Cerebellar cortex (tissue), 1 donor: Measurements from ENCODE around the gene ARHGAP25.

ENCODE experiments used
- DNase-seq: peaks from one replicate; pipeline ENCODE4 v3.0.0-alpha.2; 2015; ENCODE audit warnings: low spot score

Gene ARHGAP25

DNA sequence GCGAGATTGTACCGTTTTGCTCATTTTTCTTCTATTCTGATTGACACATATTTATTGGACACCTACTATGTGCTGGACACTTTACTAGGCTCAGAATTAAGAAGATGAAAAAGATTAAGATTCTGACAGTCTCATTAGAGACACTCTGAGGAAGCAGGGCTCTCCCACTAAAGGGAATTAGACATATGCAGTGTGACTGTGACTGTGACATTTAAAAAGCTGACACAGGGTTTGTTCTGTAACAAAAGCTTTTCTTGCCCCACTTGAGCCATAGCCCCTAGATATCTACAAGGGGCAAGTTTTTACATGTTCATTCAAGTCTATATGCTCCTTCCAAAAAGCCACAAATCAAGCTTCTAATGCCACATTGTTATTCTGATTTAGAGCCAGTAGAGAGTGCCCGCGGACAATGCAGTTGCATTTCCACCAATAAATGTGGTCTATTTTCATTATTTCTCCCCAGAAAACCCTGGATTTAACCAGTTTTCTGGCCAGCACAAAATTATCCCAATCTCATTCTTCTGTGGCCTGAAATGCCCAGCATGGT lies 9.8 kb downstream of the ARHGAP25 start:
- DNase-seq: no peak

DNA sequence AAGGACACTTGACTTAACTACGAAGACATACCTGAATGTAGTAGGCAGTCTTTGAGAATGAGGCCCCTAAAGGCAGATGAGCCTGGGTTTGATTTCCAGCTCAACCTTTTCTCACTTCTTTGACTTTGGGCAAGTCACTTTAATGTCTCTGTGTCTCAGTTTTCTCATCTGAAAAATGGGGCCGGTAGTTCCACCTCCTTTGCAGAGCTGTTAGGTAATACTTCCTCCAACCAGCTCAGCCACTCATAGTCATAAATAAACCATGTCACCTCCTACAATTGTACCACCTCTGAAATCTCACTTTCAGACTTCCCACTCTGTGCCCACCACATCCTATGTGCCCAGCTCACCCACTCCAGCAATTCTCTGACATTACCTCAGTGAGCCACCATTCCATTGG lies 10.4 kb downstream of the ARHGAP25 start:
- DNase-seq: no peak

DNA sequence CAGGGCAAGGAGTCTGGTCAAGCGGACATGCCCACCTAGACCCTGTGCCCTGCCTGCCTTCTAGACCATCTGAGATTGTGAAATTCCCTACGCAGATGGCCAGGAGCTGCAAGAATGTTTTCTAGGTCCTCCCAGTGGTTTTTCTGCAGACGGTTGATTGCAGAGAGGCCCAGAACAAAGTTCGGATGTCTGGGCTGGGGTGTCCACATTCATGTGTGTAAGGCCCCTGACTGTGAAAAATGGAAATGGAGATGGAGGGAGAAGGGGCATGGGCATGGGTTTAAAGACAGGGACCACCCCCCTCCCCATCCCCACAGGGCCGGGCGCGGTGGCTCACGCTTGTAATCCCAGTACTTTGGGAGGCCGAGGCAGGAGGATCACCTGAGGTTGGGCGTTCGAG lies 11.8 kb downstream of the ARHGAP25 start:
- no peak for DNase-seq

DNA sequence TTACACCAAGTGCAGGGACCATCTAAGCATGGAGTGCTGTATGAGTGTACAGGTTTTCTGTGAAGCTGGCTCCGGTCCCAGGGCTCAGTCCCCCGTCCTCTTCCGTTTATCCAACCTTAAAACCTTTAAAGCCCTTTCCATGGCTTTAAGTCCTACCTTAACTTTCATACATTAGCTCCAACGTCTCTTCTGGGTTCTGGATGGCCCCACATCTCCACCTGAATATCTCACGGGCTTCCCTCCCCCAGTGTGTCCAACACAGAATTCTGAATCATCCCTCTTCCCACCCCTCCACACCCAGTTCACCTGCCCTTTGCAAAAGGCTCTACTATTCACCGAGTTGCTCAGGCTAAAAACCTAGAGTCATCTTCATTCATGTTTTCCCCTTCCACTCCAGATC lies 12.8 kb downstream of the ARHGAP25 start:
- no peak for DNase-seq

DNA sequence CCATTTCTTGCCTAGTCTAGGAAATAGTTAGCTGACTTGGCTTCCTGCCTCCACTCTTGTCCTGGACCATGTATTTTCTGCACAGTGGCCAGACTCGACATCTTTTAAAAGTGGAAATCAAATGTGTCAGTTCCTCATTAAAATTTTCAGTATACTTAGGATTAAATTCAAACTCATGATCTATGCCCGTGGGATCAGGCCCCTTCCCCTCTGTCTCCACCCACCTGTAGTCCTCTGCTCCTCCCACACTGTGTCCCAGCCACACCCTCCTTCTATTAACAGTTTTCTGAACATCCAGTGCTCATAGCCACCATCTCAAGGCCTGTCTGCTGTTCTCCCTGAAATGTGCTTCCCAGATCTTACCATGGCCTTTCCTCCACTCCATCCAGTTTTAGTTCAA lies 13.3 kb downstream of the ARHGAP25 start:
- DNase-seq: no peak

DNA sequence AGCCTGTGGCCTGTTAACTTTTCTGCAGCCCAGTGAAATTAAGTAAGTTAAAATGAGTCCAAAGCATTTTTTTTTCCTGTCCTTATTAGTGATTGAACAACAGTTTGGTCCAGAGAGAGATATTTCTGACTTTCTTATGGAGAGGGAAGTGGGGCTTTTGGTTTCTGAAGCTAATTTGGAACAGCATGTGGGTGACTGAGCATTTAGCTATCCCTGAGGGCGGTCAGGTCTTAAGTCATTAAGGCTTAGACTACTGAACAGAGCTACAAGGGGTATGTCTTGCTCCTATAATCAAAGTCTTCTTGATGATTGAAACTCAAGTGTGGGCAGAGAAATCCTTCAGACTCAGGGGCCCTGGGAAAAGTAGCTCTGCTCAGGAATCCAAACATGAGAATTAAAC lies 14.0 kb downstream of the ARHGAP25 start:
- no peak for DNase-seq

DNA sequence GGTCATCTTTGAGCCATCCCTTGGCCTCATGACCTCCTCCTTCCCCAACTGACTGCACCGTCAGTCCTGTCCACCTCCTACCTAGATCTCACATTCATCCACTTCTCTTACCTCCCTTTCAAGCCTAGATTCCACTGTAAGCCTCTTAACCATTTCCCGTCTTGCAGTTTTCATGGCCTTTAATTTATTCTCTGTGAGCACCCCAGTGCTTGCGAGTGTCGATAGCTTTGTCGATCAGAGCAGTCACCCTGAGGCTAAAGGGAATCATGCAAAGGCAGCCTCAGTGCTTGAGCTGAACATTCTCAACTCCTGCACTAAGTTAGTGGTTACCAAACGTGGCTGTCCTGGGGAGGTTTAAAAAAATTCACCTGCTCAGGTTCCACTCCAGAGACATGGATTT lies 14.7 kb downstream of the ARHGAP25 start:
- no peak for DNase-seq

DNA sequence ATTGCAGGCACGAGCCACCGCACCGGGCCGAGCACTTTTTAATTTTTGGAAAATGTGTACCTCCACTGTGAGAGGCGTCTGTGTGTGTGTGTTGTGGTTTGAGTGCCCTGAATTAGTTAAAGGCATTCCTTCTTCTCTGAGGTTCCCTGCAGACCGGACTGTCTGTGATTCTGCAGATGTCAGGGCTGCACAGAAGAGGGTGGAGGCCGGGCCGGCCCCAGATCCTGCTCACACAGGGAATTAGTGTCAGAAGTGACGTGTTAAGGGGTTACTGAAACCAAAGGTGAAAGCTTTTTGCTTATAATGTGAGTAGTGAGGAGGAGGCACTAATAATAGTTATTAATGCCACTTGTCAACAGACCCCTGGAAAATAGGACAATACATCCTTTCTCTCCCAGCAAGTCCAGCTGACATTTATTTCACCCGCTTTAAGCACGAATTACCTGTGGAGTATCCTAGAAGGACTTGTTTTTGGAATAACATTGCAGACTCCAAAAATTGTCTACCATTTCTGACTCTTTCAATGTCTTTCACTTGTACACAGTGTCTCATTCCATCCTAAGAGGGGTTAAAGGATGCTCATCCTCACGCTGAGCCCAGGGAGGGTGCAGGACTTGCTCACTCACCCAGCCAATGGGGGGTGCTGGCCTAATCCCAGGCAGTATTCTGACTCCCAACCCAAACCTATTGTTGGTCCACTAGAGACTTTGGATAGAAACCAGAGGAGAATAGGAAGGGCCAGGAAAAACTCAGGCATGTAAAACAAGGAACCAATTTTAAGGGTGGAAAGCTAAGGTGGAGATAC lies 16.2 kb downstream of the ARHGAP25 start:
- no peak for DNase-seq

DNA sequence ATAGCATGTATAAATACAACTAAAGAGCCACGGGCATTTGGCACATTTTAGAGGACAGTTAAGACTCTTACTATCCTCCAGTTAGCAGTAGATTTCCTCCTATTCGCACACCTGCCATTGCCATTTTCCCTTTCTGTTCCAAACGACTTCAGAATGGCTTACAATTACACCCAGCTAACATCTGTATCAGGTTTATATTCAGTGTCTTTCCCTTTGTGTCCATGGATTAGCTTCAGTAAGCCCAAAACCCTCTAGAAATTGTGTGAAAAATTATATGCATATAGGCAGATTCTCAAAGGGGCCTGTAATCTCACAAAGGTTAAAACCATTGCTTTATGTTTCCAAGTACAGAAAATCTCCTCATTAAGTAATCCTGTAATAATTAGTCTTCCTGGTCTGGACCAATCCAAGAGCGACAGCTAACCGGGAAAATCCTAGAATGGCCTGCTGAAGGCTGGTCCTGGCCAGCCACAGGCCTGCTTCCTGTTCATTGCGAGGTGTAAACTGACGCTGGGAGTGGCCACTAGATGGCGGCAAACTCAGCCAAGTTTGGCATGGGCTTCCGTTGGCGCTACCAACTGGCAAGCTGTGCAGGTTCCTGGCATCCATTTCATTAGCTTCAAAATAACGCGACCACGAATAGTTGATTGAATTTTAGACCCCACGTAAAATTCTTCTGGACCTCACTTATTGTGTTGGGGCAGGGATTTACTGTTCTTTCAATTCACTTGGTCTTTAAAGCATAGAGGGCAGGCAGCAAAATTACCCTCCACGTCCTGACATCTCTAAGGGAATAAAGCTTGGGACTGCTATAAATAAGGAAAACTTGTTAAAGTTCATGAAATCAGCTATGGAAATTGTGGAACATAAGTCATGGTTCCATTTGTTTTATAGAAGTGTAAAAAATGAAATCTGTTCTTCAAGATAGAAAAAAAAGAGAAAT lies 17.1 kb downstream of the ARHGAP25 start:
- DNase-seq: peak; percentile 75

DNA sequence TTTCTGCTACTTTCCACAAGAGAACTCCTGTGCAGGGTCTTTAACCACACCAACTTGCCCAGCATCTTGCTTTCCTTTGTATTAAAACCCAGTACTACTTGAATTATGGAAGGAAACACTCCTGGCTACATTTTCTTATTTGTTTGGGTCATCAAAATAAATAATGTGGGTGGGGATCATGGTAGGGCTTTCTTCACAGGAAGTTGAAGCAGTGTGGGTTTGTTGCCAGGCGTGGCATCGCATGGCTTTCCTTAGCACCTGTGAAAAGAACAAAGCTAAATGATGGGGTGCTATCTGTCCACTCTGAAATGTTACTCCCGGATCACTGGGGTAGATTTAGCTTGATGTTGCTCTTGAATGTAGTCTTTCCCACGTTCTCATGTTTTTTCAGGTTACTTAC lies 18.7 kb downstream of the ARHGAP25 start:
- DNase-seq: no peak

DNA sequence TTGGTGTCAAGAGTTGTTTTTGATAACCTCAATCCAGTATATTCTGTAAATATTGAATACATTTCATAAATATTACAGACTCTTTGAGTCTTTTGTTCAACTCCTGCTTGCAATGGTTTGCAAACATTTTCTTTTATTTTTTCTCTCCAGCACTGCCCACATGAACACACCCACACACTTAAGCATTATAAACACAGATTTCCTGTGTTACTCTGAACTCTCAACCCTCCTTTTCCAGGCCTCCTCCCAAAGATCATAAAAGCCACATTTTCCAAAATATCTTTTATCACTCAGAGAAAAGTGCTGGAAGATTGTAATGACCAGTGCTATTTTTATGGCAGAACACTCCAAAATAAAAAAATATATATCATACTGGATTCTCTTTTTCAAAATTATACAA lies 20.5 kb downstream of the ARHGAP25 start:
- DNase-seq: no peak

DNA sequence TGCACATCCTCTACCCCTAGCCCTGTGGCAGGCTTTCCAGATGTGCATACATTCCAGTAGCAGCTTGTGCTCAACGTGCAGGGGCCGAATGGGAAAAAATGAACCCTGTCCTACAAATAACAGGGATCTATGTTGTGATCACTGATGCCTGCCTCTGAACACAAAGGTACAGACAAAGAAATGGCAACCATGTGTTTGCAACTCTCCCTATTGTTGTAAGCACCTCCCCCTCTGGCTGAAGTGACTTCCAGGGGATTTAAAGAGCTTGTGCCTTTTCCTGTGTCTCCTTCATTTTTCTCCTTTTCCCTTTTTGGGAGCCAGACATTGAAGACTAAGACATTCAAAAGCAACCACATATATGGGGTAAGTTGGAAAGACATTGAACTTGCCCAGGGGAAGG lies 21.6 kb downstream of the ARHGAP25 start:
- no peak for DNase-seq

DNA sequence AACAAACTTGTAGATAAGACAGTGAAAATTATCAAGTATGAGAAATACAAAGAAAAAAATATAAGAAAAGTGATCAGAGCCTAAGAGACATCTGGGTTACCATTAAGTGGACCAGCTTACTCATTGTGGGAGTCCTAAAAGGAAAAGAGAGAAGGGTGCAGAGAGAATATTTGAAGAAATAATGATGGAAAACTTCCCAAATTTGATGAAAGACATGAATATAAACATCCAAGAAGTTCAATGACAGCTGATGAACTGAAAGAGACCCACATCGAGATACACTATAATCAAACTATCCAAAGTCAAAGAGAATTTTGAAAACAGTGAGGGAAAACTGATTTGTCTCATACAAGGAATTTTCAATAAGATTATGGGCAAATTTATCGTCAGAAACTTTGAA lies 22.5 kb downstream of the ARHGAP25 start:
- DNase-seq: no peak

DNA sequence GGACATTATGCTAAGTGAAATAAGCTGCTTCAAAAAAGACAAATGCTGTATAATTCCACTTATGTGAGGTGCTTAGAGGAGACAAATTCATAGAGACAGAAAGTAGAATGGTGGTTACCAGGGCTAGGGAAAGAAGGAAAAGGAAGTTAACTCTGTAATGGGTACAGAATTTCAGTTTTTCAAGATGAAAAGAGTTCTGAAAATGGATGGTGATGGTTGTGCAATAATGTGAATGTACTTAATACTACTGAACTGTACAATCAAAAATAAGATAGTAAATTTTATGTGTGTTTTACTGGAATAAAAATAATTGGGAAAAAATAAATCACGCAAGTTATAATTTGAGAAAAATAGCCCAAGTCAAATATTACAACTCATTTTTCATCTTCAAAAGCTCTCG lies 27.5 kb downstream of the ARHGAP25 start:
- DNase-seq: no peak

DNA sequence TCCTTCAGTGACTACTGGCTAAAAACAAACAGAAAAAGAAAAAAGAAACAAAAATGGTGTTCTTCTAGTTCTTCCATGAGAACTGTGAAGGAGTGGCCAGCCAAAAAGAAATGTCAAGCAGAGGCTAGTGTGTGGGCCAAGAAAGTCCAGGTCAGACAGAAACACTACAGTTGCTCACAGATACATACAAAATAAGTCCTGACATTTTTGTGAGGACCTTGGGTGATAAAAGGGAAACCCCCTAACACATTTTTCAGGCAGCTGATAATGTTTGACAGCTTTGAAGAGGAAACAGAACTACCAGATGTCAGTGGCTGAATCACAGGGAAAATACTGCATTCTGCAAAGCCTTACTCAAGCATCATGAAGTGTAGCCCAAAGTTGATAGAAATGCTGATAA lies 28.1 kb downstream of the ARHGAP25 start:
- no peak for DNase-seq

DNA sequence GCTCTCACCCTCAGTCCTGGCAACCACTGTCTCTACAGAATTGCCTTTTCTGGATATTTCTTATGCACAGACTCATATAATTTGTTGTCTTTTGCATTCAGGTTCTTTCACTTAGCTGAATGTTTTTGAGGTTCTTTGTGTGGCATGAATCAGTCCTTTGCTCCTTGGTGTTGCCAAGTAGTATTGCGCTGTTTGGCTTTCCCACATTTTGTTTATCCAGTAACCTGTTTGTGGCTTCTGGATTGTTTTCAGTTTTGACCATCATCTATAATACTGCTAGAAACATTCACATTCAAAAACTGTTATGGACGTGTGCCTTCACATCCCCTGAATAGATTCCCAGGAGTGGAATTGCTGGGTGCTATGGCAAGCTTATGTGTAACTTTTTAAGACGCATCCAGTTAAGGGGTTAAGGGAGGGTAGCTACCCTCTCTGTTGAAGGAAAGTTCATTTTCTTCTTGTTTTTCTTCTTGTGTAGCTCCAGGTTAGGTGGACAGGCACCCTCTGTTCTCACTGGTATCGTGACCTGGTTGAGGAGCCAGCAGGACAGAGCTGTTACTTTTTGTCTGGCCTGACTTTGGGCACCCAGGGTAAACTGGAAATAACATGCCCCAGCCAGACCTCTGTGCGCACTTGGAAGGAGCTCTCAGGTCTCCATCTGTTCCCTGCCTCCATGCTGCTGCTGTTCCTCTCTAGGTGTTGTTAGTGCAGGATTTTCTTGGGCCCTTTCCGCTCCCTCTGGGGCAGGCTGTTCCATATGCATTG lies 29.6 kb downstream of the ARHGAP25 start:
- no peak for DNase-seq

DNA sequence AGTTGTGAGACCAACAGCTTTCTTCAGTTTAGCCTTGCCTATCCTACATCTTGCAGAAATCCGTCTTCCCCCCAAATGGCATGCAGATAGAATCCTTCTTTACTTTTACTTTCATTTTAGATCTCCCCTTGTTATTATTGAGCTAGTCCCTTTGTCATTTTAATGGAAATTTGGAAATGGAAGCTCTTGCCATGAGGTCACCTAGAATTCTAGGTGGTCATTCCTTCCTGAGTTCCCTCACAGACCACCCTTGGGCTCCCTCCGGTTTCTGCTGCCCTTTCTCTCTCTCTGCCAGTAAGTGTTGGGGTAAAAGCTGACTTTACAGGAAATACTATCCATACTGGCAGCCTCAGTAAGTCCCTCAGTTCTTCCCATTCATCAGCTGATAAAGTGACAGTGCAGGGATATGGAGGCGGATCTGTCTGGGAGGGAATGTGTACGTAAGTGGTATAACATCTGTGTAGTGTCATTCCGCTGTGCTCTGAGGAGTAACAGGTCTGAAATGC lies 30.2 kb downstream of the ARHGAP25 start:
- DNase-seq: no peak

DNA sequence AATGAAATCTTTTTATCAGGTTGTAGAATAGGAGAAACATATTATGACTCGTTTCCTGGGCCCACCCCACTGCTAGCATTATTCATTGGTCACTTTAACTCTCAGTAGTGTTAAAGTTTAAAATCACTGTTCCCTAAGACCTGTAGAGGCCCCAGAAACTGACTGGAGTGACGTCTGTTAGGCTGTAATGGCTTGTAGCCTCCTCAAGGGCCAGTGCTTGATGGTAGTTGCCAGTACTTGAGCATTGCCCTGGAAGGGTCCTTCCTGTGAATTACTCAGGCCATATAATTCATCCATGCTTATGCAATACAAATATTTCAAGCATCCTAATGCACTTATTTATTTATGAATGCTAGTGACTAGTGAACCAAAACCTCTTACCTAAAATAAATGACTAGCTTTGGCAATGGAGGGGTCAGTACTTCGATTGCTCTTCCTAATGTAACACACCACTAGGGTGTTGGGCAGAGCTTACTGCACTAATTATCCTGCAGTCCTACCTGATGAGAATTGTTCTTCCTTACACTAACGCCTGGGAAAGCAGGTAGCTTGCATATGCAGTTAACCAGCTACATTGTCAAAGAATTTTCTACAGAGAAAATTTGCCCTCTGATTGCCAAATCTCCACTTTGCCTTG lies 31.2 kb downstream of the ARHGAP25 start:
- DNase-seq: no peak

DNA sequence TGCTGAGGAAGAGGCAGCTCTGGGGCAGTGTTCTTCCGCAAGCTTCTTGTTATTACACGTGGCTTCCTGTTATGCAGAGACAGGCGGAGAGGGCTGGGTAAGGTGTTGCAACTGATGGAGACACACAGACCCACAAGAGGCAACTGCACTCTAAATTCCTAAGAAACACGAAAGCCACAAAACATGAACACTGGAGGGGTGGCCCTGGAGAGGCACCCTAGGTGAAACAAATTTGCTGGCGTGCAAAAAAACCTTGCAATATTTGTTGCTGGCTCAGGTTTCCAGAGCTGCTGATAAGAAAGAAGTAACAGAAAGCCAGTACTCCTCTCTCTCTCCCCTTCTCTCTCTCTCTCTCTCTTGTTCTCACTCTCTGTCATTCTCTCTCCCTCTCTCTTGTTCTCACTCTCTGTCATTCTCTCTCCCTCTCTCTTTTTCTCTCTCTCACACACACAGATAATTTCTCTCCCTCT lies 31.8 kb downstream of the ARHGAP25 start:
- no peak for DNase-seq

DNA sequence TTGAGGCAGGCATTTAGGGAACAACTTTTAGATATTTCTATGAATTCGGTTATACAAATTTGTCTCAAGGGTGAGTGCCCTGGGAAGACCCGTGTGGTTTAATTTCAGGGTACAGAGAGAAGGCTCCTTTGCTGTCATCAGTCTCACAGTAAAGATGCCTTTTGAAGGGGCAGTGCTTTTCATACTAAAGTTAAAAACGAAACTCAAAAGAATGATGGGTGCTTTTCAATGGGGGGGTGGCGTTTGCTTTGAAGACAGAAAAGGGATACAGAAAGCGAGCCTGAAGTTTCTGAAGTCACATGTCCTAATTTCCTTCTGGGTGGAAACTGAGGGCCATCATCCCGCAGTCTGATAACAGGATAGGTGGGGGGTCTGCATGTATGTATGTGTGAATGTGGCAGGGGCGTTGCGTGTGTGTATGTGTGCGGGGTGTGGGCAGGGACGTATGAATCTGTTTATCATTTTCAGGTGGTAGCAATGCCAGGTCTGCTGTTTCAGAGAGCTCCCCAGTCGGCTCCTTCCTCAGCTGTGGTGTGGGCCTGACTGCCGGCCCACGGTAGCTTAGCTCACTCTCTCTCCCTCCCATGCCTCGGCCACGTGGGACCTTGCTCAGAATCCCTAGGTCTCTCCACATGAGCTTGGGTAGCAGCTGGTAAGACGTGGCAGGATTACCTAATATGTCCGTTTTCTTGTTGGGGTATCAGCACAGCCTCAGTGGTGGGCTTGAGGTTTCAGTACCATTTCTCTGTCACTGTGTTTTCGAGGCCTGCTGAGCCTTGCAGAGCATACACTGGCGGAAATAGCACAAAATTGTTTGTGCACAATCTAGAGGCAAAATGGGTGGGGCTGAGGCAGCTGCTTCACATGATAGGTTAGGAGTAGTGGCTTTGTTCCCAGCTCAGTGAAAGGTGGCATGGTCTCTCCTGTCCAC lies 32.7 kb downstream of the ARHGAP25 start:
- DNase-seq: no peak
